K562 (cell line): Measurements from ENCODE around the gene IQCN. TPM values are rescaled to one million over a fixed set of nuclear protein-coding genes. Genes with fewer than 3 reads are reported as not detected.
A peak's percentile ranks its signal among the peaks of the same experiment; 100 is the strongest.

Experiments
- ETV1 ChIP-seq: fragments of 450-650 bp; conservative IDR thresholded peaks from 2 replicates; pipeline ENCODE4 v1.6.1; 2016; ENCODE audit warnings: missing genetic modification characterization, control low read depth, low read depth, missing compliant biosample characterization
- GABPB2 ChIP-seq: fragments of 250-450 bp; sonication (Bioruptor Pico); conservative IDR thresholded peaks from 2 replicates; pipeline ENCODE4 v1.5.1; 2021; ENCODE audit warnings: mild to moderate bottlenecking
- RERE ChIP-seq: sonication (generic); formaldehyde crosslinking; IDR thresholded peaks from 2 replicates; pipeline ENCODE4 v1.8.0; 2023; ENCODE audit warnings: missing genetic modification reagents, mild to moderate bottlenecking, borderline replicate concordance
- ZBTB9 ChIP-seq: fragments of 450-650 bp; formaldehyde crosslinking; IDR thresholded peaks from 2 replicates; pipeline ENCODE4 v1.4.0; 2020; ENCODE audit warnings: mild to moderate bottlenecking, moderate library complexity
- ZNF324 ChIP-seq: fragments of 250-450 bp; sonication (Bioruptor Pico); IDR thresholded peaks from 2 replicates; pipeline ENCODE4 v1.4.0; 2020; ENCODE audit warnings: mild to moderate bottlenecking
- ZNF668 ChIP-seq: fragments of 250-450 bp; sonication (Bioruptor Pico); IDR thresholded peaks from 2 replicates; pipeline ENCODE4 v1.8.0; 2022; ENCODE audit warnings: mild to moderate bottlenecking, inconsistent platforms
- polyA plus RNA-seq, 8 experiments: library from polyadenylated mRNA; depleted of rRNA in 4 of 8; stranded (reverse) in 5 of 8; unstranded in 3 of 8; fragments of >200 nt; fragmentation: Nextera tagmentation in 2 of 8; fragmentation: Illumina TruSeq in 1 of 8; extraction: Ambion mirVana in 2 of 8; extraction: Trizol in 1 of 8; gene quantifications; 2 replicates each; pipeline versions ENCODE4 v1.2.1 to v1.2.3, GENCODE V29; 2011 to 2014; ENCODE audit warnings: inconsistent platforms in 1 of 8, missing spikeins in 1 of 8
- total RNA-seq, 7 experiments: library from RNA; depleted of rRNA in 6 of 7; stranded (reverse); fragments of >200 nt in 6 of 7; fragmentation: Illumina TruSeq in 2 of 7; extraction: Trizol in 2 of 7; gene quantifications; 2 replicates each; pipeline versions ENCODE4 v1.2.1 to v1.2.3, GENCODE V29; 2011 to 2021; ENCODE audit warnings: low replicate concordance in 1 of 7
- TF ChIP-seq, protein P1 (sequence below), 2 experiments: fragments of 450-650 bp in 1 of 2; IDR thresholded peaks; 2 replicates each; pipeline ENCODE4 v1.6.1; 2011 to 2017; ENCODE audit warnings: low read depth in 2 of 2, antibody characterized with exemption in 1 of 2, borderline replicate concordance in 1 of 2, low read length in 1 of 2, mild to moderate bottlenecking in 1 of 2, mixed read lengths in 1 of 2; ENCODE audit not compliant: control insufficient read depth in 1 of 2
- TF ChIP-seq, protein P2 (sequence below): fragments of 450-650 bp; IDR thresholded peaks from 2 replicates; pipeline ENCODE4 v1.6.1; 2018; ENCODE audit not compliant: partially characterized antibody
- TF ChIP-seq, protein P3 (sequence below), 3 experiments: fragments of 200-800 bp in 1 of 3; sonication (Bioruptor generic) in 1 of 3; sonication (generic) in 1 of 3; formaldehyde crosslinking in 1 of 3; IDR thresholded peaks; 2 replicates each; pipeline versions ENCODE4 v1.6.1 to v1.8.0; 2016 to 2022; ENCODE audit warnings: mild to moderate bottlenecking in 2 of 3, missing compliant biosample characterization in 2 of 3, missing genetic modification characterization in 2 of 3, missing genetic modification reagents in 1 of 3

IQCN gene
- total and polyA plus RNA-seq, 9 of the 15 experiments (the other 6 are each of a cell fraction or from before 2014, with no cell fraction given): 0.01 to 0.07 (median 0.04) TPM; not detected in 3

- no peak for TF ChIP-seq RERE (CRISPR knock-in tag)
- no peak for TF ChIP-seq ZNF668
- no peak for TF ChIP-seq ZNF324
- TF ChIP-seq, protein P1, sequence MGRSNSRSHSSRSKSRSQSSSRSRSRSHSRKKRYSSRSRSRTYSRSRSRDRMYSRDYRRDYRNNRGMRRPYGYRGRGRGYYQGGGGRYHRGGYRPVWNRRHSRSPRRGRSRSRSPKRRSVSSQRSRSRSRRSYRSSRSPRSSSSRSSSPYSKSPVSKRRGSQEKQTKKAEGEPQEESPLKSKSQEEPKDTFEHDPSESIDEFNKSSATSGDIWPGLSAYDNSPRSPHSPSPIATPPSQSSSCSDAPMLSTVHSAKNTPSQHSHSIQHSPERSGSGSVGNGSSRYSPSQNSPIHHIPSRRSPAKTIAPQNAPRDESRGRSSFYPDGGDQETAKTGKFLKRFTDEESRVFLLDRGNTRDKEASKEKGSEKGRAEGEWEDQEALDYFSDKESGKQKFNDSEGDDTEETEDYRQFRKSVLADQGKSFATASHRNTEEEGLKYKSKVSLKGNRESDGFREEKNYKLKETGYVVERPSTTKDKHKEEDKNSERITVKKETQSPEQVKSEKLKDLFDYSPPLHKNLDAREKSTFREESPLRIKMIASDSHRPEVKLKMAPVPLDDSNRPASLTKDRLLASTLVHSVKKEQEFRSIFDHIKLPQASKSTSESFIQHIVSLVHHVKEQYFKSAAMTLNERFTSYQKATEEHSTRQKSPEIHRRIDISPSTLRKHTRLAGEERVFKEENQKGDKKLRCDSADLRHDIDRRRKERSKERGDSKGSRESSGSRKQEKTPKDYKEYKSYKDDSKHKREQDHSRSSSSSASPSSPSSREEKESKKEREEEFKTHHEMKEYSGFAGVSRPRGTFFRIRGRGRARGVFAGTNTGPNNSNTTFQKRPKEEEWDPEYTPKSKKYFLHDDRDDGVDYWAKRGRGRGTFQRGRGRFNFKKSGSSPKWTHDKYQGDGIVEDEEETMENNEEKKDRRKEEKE (IDR thresholded peaks at IDR 0.05; ENCODE audit: borderline replicate concordance in 1 of 2, control insufficient read depth in 1 of 2, low read depth in 2 of 2, low read length in 1 of 2): 0 out of 4 replicates have a peak, but pooled peaks of 1 of the 2 experiments have one; percentile 13
- TF ChIP-seq, protein P2, sequence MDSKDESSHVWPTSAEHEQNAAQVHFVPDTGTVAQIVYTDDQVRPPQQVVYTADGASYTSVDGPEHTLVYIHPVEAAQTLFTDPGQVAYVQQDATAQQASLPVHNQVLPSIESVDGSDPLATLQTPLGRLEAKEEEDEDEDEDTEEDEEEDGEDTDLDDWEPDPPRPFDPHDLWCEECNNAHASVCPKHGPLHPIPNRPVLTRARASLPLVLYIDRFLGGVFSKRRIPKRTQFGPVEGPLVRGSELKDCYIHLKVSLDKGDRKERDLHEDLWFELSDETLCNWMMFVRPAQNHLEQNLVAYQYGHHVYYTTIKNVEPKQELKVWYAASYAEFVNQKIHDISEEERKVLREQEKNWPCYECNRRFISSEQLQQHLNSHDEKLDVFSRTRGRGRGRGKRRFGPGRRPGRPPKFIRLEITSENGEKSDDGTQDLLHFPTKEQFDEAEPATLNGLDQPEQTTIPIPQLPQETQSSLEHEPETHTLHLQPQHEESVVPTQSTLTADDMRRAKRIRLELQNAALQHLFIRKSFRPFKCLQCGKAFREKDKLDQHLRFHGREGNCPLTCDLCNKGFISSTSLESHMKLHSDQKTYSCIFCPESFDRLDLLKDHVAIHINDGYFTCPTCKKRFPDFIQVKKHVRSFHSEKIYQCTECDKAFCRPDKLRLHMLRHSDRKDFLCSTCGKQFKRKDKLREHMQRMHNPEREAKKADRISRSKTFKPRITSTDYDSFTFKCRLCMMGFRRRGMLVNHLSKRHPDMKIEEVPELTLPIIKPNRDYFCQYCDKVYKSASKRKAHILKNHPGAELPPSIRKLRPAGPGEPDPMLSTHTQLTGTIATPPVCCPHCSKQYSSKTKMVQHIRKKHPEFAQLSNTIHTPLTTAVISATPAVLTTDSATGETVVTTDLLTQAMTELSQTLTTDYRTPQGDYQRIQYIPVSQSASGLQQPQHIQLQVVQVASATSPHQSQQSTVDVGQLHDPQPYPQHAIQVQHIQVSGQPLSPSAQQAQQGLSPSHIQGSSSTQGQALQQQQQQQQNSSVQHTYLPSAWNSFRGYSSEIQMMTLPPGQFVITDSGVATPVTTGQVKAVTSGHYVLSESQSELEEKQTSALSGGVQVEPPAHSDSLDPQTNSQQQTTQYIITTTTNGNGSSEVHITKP: no peak
- TF ChIP-seq ETV1 (tag): no peak
- TF ChIP-seq, protein P3, sequence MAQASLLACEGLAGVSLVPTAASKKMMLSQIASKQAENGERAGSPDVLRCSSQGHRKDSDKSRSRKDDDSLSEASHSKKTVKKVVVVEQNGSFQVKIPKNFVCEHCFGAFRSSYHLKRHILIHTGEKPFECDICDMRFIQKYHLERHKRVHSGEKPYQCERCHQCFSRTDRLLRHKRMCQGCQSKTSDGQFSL (CRISPR knock-in tag; IDR thresholded peaks at IDR 0.05): peak; percentile 21; the same call in 1 of the 2 replicates
- TF ChIP-seq, protein P3 (tag; IDR thresholded peaks at IDR 0.05): no peak
- no peak for TF ChIP-seq GABPB2 (CRISPR knock-in tag)
- TF ChIP-seq ZBTB9 (CRISPR knock-in tag): 0 out of 2 replicates have a peak, but pooled peaks have one; percentile 8
Measured at GRCh38 chr19:18279516-18280246, 5.4 kb upstream of the IQCN start (continued).
